ENCODE data around the gene ABHD6.
"Not testable (repeated sequence)": the region's sequence is repeated elsewhere in the genome, so short reads cannot be mapped to it uniquely, and the experiment has no call there.

The ABHD6 gene

DNA sequence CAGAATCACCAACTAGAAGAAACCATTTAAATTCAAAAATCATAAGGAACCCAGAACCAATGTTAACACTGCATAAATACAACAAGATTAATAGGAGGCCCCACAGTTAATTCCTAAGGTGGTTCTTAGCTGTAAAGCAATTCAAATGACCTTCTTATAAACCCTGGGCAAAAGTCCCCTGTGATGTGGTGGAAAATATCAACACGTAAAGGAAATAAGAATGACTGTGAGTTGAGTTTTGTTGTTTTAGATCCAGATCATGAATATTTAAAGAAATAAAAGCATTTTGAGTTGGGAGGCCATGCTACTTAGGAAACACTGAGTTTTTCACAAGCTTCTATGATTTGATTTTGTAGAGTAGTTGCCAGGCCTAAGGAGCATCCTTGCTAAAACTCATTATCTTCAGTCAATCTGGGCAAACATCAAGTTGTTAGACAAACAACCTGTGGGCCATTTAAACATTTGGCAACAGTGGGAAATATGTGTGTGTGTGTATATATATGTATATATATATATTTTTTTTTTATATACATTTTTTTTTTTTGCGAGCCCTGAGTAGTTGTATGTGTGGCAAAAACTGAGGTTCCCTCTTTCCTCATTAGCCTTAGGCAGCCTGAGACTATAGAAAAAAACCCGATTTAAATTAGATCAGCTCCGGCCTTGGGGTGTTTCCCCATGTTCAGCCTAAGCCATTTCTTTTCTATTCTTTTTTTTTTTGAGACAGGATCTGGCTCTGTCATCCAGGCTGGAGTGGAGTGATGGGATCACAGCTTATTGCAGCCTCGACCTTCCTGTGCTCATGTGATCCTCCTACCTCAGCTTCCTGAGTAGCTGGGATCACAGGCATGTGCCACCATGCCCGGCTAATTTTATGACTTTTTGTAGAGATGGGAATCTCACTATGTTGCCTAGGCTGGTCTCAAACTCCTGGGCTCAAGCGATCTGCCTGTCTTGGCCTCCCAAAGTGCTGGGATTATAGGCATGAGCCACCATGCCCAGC, 87.1 kb downstream of the ABHD6 start:
- no peak for DNase-seq

DNA sequence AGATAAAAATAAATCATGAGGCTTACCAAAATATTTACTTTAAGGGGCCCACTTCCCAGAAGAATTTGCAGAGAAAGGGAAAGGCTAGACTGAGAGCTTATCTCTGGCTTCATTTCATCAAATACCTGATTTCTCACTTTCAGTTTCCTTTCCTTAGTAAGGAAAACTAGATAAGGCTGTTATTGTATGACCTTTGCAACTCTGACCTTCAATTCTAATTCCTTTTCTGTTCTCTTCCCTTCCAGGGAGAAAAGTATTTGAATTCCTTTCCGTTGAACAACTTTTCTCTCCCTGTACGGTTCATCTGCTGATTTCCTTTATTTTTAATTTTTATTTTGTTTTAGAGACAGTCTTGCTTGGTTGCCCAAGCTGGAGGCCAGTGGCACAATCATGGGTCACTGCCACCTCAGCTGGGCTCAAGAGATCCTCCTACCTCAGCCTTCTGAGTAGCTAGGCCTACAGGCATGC, 88.0 kb downstream of the ABHD6 start:
- no peak for DNase-seq

GRCh38 chr3:58326267-58326900, 88.8 kb downstream of the ABHD6 start:
- DNase-seq: no peak

DNA sequence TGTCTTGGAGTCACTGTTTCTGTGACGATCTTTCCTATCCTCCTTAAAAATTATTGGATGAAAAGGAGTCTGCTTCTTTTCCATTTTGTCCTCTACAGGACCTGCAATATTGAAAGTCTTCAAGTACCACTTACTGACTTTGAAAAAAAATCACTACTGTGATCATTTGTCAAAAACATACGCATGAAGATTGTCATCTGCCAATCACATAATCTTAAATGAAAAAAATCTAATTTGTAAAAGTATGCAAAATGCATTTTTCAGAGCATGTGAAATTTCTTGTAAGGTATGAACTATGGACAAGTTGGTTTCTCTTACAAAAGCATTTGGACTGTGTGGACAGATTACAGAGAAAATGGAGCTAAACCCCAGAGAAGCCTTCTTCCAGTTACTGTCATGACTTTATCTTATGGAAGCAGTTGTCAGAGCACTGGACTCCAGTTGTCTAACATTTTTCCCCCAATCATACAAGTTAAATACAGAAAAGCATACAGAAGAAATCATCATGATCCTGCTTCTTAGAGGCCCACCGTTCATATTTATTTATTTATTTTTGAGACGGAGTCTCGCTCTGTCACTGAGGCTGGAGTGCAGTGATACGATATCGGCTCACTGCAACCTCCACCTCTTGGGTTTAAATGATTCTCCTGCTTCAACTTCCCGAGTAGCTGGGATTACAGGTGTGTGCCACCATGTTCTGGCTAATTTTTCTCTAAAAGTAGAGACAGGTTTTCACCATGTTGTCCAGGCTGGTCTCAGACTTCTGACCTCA, 91.7 kb downstream of the ABHD6 start:
- no peak for DNase-seq

DNA sequence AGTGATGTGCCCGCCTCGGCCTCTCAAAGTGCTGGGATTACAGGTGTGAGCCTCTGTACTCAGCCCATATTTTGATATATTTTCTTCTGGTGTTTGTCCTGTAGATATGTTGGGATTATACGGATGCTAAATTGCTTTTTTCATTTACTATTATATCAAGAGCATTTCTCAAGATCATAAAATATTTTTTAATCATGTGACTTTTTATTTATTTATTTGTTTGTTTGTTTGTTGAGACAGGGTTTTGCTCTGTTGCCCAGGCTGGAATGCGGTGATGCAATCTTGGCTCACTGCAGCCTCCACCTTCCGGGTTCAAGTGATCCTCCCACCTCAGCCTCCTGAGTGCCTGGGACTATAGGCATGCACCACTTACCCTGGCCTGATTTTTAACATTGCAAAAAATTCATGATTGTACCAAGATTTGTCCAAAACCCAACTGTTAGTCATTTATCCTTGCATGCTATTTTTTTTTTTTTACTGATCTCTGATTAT, 92.4 kb downstream of the ABHD6 start:
- DNase-seq: no peak

- no peak for DNase-seq
These were observed 94.1 kb downstream of the ABHD6 start for GRCh38 chr3:58331593-58332152.

- peak; percentile 72 for DNase-seq
These were observed 95.1 kb downstream of the ABHD6 start, which contains the start of gene PXK for GRCh38 chr3:58332575-58333188. Gene PXK, plus strand, starts transcription at chr3:58332892. Its CDS starts 97 bp downstream, at chr3:58332989.

GRCh38 chr3:58333206-58334012, 95.8 kb downstream of the ABHD6 start:
- DNase-seq: no peak

DNA sequence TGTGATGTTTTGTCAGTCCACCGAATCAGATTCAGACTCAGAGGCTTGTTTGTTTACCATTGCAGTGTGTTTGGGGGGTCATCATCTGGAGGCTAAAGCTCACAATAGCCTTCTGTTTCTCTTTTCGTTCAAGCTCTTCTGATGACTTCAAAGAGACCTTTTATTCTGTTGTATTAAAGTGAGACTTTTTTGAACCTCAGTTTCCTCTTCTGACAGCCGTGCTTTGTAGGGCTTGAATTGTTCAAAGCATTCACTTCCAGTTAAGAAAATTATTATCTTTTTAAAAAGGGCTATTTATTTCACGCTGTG, 96.4 kb downstream of the ABHD6 start:
- no peak for DNase-seq

DNA sequence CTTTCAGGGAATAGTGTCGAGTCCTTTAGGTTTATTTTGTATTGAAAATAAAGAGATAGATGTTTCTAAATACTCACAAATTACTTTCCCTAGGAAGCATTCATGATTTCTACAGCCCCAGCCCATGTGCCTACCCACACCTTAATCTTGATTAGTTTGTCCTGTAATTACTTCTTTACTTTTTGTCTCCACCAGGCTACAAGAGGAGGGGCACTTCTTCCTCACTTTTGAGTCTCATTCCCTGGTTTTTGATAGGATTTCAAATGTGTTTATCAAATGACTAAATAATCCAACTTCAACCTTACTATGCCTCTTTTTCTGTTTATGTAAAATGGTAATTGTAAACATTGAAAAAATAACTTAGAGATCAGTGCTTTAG, 96.9 kb downstream of the ABHD6 start:
- DNase-seq: no peak

- DNase-seq: no peak
These were observed 98.0 kb downstream of the ABHD6 start for GRCh38 chr3:58335652-58335947.

DNA sequence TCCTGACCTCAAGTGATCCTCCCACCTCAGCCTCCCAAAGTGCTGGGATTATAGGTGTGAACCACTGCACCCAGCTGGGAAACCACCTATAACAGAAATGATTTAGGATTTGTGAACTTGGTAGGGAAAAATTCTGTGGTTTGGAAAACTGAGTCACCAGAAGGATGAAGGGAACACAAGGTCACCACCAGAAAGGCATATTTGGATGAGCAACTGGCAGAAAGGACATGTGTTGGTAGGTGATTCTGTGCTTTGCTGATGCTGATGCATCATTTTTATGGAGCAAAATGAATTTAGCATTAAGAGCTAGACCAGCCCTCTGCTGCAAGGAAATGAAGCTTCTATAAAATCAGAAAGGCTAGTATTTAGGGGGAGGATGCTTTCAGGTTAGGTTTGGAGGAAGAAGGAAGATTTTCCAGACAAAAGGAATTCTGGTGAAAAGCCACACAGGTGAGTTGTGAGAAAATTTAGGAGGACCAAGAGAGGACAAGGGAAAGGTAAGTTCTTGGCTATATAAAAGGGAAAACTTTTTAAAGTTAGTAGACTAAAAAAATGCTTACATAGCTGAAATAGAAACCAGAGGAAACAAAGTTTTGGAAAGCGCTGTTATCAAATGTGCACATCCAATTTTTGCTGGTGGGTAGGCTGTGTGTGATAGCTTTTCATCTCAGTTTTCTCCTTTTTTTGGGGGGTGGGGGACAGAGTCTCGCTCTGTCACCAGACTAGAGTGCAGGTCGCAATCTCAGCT, 98.7 kb downstream of the ABHD6 start:
- no peak for DNase-seq

DNA sequence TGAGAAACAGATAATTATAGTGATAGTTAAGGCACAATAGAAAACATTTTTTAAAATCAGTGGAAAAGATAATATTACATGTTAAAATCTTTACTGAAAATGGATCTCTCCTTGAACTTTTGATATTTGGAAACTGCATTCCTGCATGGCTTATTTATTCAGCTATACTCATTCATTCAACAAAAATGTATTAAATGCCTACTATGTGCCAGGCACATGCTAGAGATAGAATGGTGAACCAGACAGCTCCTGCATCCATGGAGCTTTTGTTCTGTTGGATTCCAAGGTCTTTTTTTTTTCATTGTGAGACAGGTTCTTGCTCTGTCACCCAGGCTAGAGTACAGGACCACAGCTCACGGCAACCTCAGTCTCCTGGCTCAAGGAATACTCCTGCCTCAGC, 99.6 kb downstream of the ABHD6 start:
- no peak for DNase-seq

DNA sequence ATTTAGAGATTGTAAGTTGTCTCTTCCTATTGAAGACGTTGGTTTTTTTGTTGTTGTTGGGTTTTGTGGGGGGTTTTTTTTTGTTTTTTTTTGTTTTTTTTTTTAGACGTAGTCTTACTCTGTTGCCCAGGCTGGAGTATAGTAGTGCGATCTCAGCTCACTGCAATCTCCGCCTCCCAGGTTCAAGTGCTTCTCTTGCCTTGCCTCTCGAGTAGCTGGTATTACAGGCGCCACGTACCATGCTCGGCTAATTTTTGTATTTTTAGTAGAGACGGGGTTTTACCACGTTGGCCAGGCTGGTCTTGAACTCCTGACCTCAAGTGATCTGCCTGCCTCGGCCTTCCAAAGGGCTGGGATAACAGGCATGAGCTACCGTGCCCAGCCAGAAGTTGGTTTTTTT, 101.6 kb downstream of the ABHD6 start:
- not testable (repeated sequence) for DNase-seq

DNA sequence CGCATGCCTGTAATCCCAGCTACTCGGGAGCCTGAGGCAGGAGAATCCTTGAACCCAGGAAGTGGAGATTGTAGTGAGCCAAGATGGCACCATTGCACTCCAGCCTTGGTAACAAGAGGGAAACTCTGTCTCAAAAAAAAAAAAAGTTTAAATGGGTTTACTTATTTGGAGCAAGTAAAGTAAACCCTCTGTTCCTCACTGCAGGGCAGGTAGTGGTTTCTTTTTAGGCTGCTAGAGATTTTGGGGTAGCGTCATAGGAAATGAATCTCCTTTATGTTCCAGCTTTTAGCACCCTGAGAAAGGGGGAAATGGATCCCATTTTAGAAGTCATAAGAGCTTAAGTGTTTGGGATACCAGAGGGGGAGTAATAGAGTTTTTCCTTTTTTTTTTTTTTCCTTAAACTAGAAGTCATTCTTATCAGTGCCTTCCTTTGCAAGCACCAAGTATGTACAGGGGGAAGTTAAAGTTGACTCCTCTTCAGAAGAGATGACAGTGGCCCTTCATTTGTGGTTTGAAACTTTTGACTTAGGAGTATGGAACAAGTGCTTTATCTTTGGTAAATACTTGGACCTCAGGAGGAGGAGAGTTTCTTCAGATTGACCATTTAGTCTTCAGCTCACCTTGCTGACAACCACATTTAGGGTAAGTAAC, 103.1 kb downstream of the ABHD6 start:
- no peak for DNase-seq

DNA sequence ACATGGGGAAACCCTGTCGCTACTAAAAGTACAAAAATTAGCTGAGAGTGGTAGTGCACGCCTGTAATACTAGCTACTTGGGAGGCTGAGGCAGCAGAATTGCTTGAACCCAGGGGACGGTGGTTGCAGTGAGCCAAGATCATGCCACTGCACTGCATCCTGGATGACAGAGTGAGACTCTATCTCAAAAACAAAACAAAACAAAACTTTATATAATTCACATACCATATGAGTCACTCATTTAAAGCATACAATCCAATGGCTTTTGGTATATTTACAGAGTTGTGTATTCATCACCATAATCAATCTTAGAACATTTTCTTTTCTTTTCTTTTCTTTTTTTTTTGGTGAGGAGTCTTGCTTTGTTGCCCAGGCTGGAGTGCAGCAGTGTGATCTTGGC, 103.8 kb downstream of the ABHD6 start:
- DNase-seq: no peak

DNA sequence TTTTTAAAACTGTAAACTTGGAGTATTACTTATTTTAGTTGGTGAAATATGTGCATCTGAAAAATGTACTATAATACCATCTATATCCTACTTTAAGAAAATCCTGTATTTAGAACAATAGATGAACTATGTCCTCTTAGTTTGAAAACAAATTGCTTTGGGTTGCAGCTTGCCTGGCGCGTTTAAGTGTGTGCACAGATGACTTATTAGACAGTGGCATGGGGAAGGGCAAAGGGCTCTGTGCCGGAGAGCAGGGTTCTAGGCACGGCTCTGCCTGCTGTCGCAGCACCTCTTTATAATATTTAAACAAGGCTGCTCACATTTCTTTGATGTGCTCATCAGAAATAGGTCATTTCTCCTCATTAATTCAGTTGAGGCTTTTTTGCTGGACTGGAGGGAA, 105.1 kb downstream of the ABHD6 start:
- no peak for DNase-seq

Data from T-helper 9 cell (primary cell).